GM18873 (cell line): ENCODE results near the gene HOXA5.

Source experiments
- ATAC-seq: cut with Tn5 transposase; IDR thresholded peaks from one replicate; pipeline ENCODE4 v1.9.1; 2021; ENCODE audit warnings: mild to moderate bottlenecking, moderate library complexity, moderate number of reproducible peaks; ENCODE audit not compliant: unreplicated experiment, low FRiP score

HOXA5 gene

GRCh38 chr7:27150568-27151340 lies 7.3 kb upstream of the HOXA5 start:
- peak; percentile 50 for ATAC-seq

- ATAC-seq: no peak
Measured at GRCh38 chr7:27149842-27150567, 6.5 kb upstream of the HOXA5 start.

- ATAC-seq: no peak
Measured at GRCh38 chr7:27148756-27149641, 5.5 kb upstream of the HOXA5 start.

GRCh38 chr7:27148031-27148755 lies 4.7 kb upstream of the HOXA5 start:
- ATAC-seq: no peak

GRCh38 chr7:27147199-27148030 lies 3.9 kb upstream of the HOXA5 start, which contains the start of gene HOXA6:
HOXA6 (minus strand) TSS chr7:27147774; CDS start chr7:27147749, 25 bp downstream.
- no peak for ATAC-seq

- no peak for ATAC-seq
Measured at GRCh38 chr7:27146491-27147198, 3.2 kb upstream of the HOXA5 start.

- ATAC-seq: no peak
Measured at GRCh38 chr7:27145914-27146412, 2.5 kb upstream of the HOXA5 start.

GRCh38 chr7:27145165-27145913 lies 1.9 kb upstream of the HOXA5 start:
- ATAC-seq: no peak

- no peak for ATAC-seq
Measured at GRCh38 chr7:27144781-27145164, 1.3 kb upstream of the HOXA5 start.

- no peak for ATAC-seq
Measured at GRCh38 chr7:27143950-27144780, 684 bp upstream of the HOXA5 start.

- ATAC-seq: no peak
Measured at GRCh38 chr7:27142580-27143022, 880 bp downstream of the HOXA5 start.

- no peak for ATAC-seq
Measured at GRCh38 chr7:27141923-27142579, 1.4 kb downstream of the HOXA5 start.

- no peak for ATAC-seq
Measured at GRCh38 chr7:27141137-27141922, 2.2 kb downstream of the HOXA5 start.

GRCh38 chr7:27140126-27140857 lies 3.2 kb downstream of the HOXA5 start:
- no peak for ATAC-seq
